NK-92 (cell line): ENCODE data around the gene IGBP1.
"Not testable (repeated sequence)": the region's sequence is repeated elsewhere in the genome, so short reads cannot be mapped to it uniquely, and the experiment has no call there.

ENCODE experiments used
- DNase-seq: peaks from one replicate; lab custom pipeline; 2025; ENCODE audit not compliant: unreplicated experiment; lab: John Stamatoyannopoulos, UW

IGBP1 gene

DNA sequence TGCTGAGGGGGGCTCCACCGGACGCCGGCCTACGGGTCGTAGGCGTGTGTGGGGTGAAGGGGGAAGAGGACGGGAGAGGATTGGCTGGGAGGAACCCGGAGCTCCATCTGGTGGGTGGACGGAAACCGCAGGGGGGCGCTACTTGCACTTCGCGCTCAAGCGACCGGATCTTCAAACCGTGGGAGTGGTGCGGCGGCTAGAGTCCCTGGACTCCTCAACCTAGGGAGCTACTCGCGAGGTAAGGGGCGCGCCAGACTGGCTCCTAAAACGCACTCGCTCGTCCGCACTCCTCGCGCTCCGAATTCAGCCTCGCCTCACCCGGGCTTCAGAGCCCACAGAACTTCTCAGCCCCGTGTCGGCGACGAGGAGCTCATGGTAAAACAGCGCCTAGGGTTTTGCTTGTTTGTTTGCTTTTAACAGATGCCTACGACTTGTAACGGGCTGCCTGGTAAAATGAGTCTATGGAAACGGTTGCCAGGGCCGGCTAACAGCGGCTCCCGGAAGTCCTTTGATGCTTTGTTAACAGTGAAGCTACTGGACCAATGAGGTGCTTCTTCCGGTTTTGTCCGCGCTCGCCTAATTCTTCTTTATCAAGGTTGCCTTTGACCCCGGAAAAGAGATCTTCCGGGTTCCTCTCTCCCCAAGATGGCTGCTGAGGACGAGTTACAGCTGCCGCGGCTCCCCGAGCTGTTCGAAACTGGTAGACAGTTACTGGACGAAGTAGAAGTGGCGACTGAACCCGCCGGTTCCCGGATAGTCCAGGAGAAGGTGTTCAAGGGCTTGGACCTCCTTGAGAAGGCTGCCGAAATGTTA lies at the start of gene IGBP1:
TSS of gene IGBP1 (plus strand) at position 145 of the 813 bp plus-strand sequence. CDS start at position 646, 501 bp downstream.
- no peak for DNase-seq

DNA sequence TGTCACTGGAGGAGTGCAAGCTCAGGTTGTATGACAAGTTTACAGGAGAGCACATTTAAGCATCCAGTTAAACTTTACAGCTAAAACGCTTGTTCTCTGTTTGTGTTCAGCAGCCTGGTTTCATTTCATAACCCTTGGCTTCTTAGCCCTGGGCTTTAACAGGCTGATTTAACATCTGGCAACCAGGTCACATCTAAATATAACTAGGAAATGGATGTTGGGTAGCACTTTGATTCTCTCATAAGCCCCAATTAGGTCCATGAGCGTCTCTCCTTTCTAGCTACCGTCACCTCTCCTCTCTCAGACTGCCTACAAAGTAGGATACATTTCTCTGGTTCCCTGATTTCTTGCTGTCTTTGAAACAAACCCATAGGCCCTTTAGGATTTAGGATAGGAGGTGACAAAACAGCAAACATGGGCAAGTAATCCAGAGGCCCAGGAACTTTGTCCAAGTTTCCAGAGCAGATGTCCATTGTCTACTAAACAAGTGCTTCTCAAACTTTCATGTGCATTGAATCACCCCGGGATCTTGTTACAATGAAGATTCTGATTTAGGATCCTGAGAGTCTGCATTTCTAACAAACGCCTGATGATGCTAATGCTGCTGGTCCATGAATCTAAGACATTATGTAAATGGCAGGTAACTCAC lies 48.5 kb upstream of the IGBP1 start:
- DNase-seq: no peak

DNA sequence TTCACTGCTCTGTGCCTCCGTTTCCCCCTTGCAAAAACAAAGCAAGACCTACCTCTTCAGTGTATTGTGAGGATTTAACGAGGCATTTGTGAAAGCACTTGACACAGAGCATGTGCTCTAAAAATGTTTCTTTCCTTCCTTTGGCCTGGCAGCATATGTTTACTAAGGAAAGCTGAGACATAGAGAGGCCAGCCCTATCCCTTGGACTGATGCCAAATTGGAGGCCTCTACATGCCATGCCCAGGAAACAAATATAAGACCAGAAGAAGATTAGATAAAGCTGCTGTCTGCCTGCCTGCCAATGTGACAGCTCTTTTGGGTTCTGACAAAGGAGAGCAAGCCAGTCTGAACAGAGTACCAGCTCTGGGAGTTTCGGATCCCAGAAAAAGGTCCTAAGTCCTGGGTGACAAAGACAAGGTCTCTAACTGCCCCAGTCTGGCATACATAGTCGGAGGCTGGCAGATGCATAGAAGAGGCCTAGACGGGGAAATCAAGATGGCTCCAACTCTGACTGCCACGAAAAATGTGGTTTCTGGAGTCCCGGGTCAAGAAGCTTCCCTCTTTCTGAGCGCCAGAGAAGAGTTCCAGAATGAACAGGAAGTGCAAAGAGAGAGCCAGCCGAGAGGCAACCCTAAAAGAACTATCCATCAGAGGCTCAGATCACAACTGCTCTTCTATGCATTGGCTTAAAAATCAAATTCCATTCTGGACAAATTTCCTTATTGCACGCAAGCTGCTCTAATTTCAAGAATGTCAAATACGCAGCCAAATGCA lies 45.2 kb upstream of the IGBP1 start:
- no peak for DNase-seq

DNA sequence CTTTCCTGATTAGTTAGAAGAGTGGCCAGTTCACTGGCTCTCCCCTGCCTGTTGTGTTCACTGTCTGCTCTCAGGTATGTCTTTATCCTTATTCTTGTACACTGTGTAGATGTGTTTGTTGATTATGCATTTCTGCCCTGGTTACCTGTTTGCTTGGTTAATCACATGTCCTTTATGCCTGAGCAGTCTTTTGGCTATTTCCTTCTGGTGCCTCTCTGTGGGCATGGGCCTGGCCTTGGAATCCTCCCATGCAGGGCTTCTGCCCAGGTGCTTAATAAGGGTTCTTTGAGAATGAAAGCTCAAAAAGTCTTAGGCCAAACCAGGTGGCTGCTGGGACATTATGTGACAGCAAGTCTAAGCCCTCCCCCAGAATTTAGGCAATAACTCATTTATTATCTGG lies 44.5 kb upstream of the IGBP1 start:
- no peak for DNase-seq

DNA sequence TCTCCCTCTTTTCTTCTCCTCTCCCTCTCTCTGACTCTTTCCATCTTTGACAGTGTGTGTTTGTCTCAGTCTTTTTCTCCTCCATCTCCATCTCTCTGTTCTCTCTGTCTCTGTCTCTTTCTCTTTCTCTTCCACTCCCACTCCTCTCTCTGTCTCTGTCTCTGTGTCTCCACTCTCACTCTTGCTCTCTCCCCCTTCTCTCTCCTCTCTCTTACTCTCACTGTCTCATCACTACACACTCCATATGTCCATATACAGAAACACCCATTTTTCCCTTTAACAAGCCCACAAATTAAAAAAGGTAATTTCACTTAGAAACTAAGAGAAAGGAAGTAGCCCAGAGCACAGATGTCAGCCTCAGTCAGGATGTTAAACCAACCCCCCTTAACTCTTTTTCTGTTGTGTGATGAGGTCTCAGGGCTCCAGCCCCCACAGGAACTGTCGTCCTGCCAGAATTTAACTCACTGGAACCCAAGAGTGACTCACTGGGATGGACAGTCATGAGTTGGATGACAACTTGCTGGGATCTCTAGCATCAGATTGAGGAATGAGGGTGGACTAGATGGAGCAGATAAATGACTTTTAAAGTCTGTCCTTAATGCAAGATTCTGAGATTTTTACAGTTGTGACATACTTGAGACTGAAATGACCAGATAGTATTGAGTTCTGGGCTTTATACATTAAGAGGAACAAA lies 43.5 kb upstream of the IGBP1 start:
- no peak for DNase-seq

DNA sequence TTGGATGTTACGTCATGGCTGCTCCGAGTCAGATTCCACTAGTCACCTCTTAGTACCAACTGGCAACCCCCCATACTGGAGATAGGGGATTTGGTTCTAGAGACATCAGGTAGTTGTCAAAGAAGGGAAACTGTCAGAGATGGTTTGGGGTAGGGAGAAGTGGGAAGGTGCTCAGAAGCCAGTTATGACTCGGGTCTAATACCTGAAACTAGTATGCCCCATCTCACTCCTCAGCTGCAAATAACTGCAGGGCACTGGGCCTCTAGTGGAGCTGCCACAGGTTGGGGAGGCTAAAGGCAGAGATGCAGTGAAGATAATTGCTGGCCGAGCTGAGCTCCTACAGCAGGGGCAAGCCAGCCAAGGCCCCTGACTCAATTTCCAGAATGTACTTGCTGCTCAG lies 41.0 kb upstream of the IGBP1 start:
- no peak for DNase-seq

DNA sequence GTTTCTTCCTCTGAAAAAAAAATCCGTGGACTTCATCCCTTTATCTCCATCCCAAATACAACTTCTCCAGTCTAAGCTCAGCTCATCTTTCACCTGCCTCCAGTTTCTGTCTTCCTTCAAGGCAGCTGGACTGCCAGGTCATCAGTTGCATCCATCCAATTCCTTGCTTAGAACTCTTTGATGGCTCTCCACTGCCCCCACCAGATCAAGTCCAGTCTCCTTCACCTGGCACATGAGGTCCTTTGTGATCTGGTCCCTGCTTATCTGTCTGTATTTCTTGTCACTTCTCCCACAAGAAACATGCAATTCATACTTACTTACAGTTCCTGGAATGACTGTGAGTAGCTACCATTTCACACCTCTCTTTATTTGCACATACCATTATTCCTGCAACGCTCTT lies 37.2 kb upstream of the IGBP1 start:
- DNase-seq: no peak

DNA sequence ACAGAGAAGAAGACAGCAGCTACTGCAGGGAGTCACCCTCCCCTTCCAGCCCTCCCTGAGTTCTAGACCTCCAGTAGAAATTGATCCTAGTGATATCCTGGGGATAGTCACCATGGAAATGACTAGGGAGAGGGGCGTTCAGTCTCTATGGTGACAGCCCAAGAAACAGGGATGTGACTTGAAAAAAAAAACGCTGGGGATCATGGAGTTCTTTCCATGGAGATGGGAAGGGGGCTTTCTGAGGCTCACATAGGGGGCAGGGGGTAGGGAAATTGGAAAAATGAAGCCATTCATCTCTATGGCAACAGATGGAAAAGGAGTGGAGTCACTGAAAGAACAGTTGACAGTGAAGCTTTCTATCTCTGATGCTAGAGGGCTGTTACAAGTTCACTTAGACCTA lies 28.0 kb upstream of the IGBP1 start:
- DNase-seq: no peak

DNA sequence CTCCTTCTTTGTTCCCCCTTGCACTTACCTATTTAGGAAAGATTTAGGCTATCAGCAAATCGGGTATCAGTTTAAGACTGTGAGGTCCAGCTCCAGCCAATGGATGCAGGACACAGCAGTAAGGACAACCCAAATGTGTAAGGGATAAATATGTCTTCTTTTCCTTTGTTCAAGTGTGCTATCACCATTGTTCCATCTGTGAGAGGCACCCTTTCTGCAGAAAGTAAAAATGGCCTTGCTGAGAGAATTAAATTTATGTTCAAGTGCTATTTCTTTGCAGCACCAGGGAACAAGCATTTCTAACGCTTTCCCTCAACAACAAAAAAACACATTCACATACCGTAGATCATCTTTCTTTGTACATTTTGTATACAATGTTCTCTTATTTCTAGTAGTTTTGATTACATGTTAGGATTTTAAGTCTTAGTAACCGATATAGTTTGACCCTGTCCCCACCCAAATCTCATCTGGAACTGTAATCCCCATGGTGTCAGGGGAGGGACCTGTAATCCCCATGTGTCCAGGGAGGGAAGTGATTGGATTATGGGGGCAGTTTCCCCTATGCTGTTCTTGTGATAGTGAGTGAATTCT lies 21.7 kb upstream of the IGBP1 start:
- not testable (repeated sequence) for DNase-seq

DNA sequence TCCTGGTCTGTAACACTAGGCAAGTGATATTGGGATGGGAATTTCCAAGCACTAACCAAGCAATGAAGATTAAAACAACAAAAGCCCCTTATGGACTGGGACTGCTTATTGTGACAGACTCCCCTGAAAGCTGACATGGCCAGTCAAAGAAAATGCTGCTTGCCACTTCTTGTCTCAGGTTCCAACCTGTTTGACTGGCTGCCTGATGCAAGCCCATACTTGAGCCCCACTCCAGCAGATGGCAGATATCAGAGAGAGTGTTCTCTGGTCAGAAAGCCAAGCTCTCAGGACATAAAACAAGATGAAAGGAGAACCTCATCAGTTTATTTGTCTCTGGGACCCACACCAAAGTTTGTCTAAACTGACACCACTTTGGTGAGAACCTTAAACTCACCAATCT lies 15.5 kb upstream of the IGBP1 start:
- no peak for DNase-seq

DNA sequence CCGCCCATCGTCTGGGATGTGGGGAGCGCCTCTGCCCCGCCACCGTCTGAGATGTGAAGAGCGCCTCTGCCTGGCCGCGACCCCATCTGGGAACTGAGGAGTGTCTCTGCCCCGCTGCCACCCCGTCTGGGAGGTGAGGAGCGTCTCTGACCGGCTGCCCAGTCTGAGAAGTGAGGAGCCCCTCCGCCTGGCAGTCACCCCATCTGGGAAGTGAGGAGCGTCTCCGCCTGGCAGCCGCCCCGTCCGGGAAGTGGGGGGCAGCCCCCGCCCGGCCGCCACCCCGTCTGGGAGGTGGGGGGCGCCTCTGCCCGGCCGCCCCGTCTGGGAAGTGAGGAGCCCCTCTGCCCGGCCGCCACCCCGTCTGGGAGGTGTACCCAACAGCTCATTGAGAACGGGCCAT lies 10.2 kb upstream of the IGBP1 start:
- not testable (repeated sequence) for DNase-seq

DNA sequence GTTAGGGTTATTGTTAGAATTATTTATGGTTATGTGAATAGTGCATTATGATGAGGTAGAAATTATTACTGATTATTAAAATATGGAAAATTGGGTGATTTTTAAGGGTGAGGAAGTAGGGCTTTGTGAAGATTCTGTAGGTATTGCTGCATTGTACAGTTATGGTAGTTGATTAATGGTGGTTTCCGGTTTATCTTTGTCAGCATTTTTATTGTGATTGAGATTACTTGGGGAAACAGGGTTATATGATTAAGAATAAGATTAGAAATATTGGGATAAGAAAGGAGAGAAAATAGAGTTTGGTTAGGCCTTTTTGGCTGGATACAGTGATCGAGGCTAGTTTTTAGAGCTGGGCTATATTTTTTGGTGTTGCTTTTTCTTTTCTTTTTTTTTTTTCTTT lies 8.6 kb upstream of the IGBP1 start:
- DNase-seq: no peak

DNA sequence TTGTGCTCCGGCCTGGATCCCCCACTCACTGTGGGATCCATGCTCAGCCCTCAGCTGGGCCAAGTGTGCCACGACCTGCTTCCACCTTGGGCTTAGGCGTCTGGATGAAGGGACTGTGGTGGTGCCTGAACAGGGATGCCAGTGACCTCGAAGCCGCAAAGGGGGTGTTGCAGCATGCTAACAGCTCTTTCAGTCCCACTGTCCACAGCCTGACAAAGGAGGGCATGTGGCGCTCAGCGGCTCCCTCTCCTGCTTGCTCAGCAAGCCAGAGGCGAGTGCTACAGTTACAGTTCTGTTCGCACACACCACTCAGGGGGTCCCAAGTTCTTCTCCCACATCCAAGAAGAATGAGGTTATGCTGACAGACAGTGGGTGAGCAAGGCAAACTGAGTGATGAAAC lies 5.2 kb upstream of the IGBP1 start:
- DNase-seq: no peak

DNA sequence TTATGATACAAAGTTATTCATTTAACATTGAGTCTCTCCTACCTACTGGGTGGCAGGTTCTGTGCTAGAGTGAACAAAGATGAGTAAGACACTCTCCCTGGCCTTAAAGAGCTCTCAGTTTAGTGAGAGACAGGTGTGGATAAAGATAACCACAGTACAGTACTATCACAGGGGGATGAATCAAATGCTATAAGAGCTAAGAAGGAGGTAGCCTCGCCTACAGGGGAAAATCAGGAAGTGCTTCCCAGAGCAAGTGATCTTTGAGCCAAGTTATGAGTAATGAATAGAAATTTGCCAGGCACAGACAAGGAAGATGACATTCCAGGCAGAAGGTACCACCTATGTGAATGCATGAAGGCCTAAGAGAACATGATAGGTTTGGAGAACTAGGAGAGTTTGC lies 3.4 kb upstream of the IGBP1 start:
- DNase-seq: no peak

DNA sequence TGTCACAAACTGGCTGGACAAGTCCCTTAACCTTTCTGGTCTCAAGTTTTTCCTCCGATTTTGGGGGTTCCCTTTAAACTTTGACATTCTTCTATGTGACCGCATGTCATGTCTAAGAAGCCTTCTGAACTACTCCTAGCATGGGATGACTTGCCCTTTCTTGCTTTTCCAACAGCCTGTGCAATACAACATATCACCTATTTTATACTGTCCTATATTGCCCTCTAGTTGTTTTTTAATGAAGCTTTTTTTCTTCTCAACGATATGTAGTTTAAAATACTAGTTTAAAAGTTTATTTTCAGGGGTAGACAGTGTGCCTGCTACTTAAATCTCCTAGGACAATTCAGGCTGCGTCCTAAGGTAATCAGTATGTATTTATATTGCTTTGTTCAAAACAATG lies 1.0 kb upstream of the IGBP1 start:
- no peak for DNase-seq

DNA sequence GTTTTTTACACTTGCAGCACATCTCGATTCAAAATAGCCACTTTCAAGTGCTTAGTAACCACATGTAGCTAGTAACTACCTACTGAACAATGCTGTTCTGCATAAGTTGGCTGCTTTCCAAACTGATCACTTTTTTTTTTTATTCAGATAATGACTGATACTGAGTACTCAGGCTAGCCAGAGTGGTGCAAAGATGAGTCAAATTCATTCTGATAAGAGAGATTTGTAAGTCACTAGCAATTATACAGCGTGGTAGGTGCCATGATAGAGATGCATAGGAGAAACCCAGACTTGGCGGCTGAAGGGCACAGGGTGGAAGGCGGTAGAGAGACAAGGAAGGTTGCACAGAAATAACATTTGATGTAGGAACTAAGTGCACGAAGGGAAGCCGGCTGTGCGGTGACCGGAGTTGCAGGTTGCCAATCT lies 357 bp upstream of the IGBP1 start:
- no peak for DNase-seq

DNA sequence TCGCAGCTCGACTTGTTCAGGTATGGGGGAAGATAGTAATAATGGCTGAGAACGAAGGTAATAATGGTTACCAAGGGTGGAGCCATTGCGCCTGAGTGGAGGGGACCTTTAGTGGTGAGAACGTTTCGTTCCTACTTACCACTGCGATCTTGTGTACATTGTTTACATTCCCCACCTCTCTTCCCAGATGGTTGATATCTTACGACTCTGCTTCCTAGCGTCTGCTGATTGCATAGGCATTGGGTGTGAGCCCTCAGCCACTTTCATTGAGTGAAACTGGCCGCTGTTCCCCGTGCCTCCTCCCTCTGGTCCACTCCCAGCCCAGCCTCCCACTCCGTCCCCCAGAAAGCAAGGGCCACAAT lies 850 bp downstream of the IGBP1 start:
- no peak for DNase-seq

DNA sequence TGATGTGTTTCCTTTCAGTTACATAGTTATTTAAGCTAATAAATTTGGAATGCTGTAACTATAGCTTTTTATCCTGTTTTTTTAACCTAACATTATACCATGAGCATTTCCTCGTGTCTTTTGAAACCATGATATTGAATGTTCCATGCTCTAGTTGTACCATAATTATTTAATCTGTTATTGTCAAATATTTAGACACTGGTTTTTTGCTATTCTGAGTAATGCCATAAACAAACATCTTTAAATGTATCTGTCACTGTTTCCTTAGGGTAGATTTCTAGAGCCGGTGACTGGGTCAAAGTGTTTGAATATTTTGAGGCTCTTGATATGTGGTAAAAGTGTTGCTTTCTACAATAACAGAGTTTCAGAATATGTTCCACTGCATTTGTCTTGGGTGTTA lies 5.4 kb downstream of the IGBP1 start:
- no peak for DNase-seq

DNA sequence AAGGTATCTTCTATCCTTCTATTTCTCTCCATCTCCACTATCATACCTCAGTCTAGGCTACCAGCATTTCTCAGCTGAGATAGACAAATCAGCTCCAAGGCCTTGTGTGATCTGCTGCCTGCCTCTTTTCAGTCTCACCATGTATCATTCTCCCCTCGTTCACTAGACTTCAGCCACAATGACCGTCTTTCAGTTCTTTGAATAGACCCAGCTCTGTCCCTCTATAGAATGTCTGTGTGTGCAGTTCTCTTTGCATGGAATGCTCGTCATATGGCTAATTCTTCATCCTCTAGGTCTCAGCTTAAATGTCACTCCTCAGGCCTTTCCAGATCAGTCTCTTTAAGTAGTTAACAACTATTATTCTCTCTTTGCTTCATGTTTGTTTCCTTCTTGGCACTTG lies 6.5 kb downstream of the IGBP1 start:
- no peak for DNase-seq

DNA sequence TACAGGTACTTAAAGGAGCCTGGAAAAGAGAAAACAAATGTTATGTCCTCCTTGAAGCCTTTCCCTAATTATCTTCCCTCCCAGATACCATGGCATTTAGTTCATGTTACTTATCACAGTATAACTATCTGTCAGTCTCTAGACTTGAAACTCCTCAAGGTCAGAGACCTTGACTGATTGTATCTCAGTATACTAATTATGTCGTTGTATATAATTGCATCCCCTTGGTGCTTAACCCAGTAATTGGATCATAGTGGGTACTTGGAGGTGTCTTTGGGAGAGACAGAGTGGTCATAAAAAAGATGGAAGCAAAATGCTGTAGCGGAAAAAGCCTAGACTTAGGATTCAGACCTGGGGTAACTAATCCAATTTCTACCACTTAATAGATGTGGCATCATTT lies 8.1 kb downstream of the IGBP1 start:
- no peak for DNase-seq
